GM18505 (cell line): ENCODE results near the gene AAGAB.

Experiments
- ATAC-seq: cut with Tn5 transposase; IDR thresholded peaks from one replicate; pipeline ENCODE4 v1.9.1; 2021; ENCODE audit not compliant: unreplicated experiment
- POLR2A ChIP-seq: IDR thresholded peaks from 4 replicates; pipeline ENCODE4 v1.6.1; 2011; ENCODE audit warnings: borderline replicate concordance; ENCODE audit not compliant: insufficient read depth, insufficient read length; ENCODE audit errors: extremely low read depth

The AAGAB gene

GRCh38 chr15:67194171-67195114, 60.0 kb downstream of the AAGAB start:
- no peak for TF ChIP-seq POLR2A
- no peak for ATAC-seq

- no peak for TF ChIP-seq POLR2A
- no peak for ATAC-seq
These were observed 61.1 kb downstream of the AAGAB start for GRCh38 chr15:67193223-67193990.

- ATAC-seq, result no peak
- TF ChIP-seq POLR2A, result no peak
These were observed 62.2 kb downstream of the AAGAB start for GRCh38 chr15:67192185-67192820.

- no peak for TF ChIP-seq POLR2A
- no peak for ATAC-seq
These were observed 63.6 kb downstream of the AAGAB start for GRCh38 chr15:67190813-67191212.

GRCh38 chr15:67190326-67190725, 64.1 kb downstream of the AAGAB start:
- TF ChIP-seq POLR2A, result no peak
- ATAC-seq, result no peak

GRCh38 chr15:67189326-67190051, 65.0 kb downstream of the AAGAB start:
- TF ChIP-seq POLR2A, result no peak
- no peak for ATAC-seq

- TF ChIP-seq POLR2A, result no peak
These were observed 65.8 kb downstream of the AAGAB start for GRCh38 chr15:67188551-67189218.

GRCh38 chr15:67187351-67187854, 67.1 kb downstream of the AAGAB start:
- ATAC-seq, result no peak
- TF ChIP-seq POLR2A, result no peak

More at GRCh38 chr15:67188551-67189218, 65.8 kb downstream of the AAGAB start:
- ATAC-seq, result no peak

GRCh38 chr15:67186688-67187087, 67.8 kb downstream of the AAGAB start:
- ATAC-seq, result no peak
- no peak for TF ChIP-seq POLR2A

GRCh38 chr15:67186226-67186649, 68.2 kb downstream of the AAGAB start:
- no peak for TF ChIP-seq POLR2A
- ATAC-seq, result no peak

GRCh38 chr15:67185621-67186225, 68.7 kb downstream of the AAGAB start:
- ATAC-seq, result no peak
- TF ChIP-seq POLR2A, result no peak

- ATAC-seq, result no peak
- no peak for TF ChIP-seq POLR2A
These were observed 69.4 kb downstream of the AAGAB start for GRCh38 chr15:67185051-67185450.
